Measurements from ENCODE around the gene IGSF11. TPM values are rescaled to one million over a fixed set of nuclear protein-coding genes. Genes with fewer than 3 reads are reported as not detected.

Gene IGSF11
- total and polyA plus RNA-seq, 9 of the 15 experiments (the other 6 are each of a cell fraction or from before 2014, with no cell fraction given): 1.2 to 2.8 (median 1.7) TPM

DNA sequence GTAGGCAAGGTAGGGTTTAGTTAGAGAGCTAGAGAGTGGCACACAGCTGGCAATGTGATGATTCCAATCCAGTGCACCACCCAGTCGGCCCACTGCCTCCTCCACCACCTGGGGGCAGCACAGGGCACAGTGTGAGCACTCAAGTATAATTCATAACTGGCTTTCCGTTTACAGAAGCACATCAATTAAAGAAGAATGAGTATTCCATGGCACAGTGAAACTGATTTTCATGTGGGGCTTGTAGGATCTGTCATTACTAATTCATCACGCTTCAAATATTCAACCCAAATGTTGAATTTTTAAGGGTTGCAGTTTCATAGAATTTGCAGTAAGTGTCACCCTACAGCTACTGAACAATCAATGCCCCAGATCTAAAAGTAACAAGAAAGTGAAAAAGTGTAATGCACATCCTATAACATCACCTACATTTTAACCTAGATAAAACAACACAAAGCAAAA, 149.9 kb downstream of the IGSF11 start (continued):
- TF ChIP-seq ZNF324 (CRISPR knock-in tag; IDR thresholded peaks at IDR 0.05): no peak
- no peak for TF ChIP-seq LCOR (CRISPR knock-in tag; IDR thresholded peaks at IDR 0.05)
- TF ChIP-seq MIER1 (IDR thresholded peaks at IDR 0.05; ENCODE audit: low read depth): no peak

DNA sequence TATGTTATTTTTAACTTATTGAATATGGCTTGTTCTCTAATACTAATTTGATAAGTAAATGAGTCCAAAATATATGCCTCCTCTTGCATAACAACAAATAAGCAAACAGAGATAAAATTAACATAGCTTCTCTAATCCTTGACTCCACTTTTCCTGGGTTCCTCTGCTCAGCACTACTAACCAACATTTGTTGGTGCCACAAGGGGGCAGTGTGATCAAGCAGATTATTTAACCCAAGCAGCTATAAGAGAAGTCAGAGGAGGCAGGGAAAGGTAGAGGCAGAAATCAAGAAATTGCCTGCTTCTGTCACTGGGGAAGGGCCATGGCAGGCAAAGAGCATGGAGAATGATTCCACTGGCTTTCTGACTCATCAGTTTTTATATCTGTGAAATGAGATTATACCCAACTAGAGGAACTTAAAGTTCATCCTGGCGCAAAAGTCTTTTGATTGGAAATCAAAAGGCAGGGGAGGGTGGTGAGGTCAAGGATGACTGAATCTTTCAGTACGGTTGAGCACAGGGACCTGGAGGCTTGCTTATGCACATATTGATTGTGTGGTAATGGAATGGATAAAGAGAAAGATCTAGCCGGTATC, 152.2 kb downstream of the IGSF11 start:
- Histone ChIP-seq H3K4me1 (replicated peaks in 1 of 2; ENCODE audit: control insufficient read depth in 2 of 2, insufficient read depth in 2 of 2, low read length in 2 of 2) (no peaks in the 10 kb centered on the region), H3K9ac (ENCODE audit: insufficient read depth in 1 of 2, low read depth in 2 of 2, low read length in 2 of 2) (no peak overlapping the region), H3K36me3 (ENCODE audit: control insufficient read depth, insufficient read depth, low read length) (no peaks in the 10 kb centered on the region), H3K4me2 (ENCODE audit: insufficient read depth, low read length) (no peak overlapping the region), H4K20me1 (replicated peaks; ENCODE audit: control insufficient read depth, insufficient read depth, low read length) (no peaks in the 10 kb centered on the region), H3K4me3 (no peak overlapping the region), H3K27me3 (ENCODE audit: control insufficient read depth in 2 of 2, insufficient read depth in 2 of 2, low read length in 2 of 2) (no peaks in the 10 kb centered on the region), H3K79me2 (ENCODE audit: control insufficient read depth, insufficient read depth, low read length) (no peaks in the 10 kb centered on the region), H3K9me3 (replicated peaks; ENCODE audit: control insufficient read depth, insufficient read depth, low read depth, low read length) (no peaks in the 10 kb centered on the region), H2AFZ (ENCODE audit: low read depth, low read length) (no peak overlapping the region), H3K27ac (ENCODE audit: extremely low read depth, low read depth, low read length) (no peak overlapping the region), H3K9me1 (ENCODE audit: control insufficient read depth, insufficient read depth, low read length) (no peaks in the 10 kb centered on the region)
- 40% methylated on average over 3 of the region's 3 CpGs for WGBS (ENCODE audit: insufficient coverage, low coverage, missing lambda C conversion rate)
- peak; percentile 27 to 70 (median 40) for DNase-seq (ENCODE audit: extremely low read depth in 1 of 4, low spot score in 3 of 4)
- in situ Hi-C loops (cut with MboI): loop anchor here (5.0 to 25.0 kb wide), 4 partner anchors 210 to 805 kb away; partner anchors contain the start of genes B4GALT4 and COX17
- CTCF ChIA-PET (ENCODE audit: low intra/inter-chr PET ratio): interaction anchor here (0.6 to 6.6 kb wide), 5 partner anchors 153 to 506 kb away, joined by 3 to 83 read pairs (median 7); partner anchors contain the start of genes B4GALT4 and IGSF11
- no TSS peak for BruUV-seq (replicated peaks)
- peak; percentile 81 for FAIRE-seq
- intact Hi-C loops (cut with micrococcal nuclease): loop anchor here (1.0 to 10.0 kb wide), 4 partner anchors 216 to 802 kb away; partner anchors contain the start of gene B4GALT4
- peak; percentile 91 for ATAC-seq
- POLR2A ChIA-PET: interaction anchor here (0.6 to 1.1 kb wide), 2 partner anchors 9 to 246 kb away, joined by 3 read pairs; no protein-coding TSS in a partner anchor
- TF ChIP-seq SMC3 (conservative IDR thresholded peaks at IDR 0.05; ENCODE audit: insufficient read depth, low read depth, low read length) (peak; percentile 62), CTCF (IDR thresholded peaks at IDR 0.05 in 2 of 3, conservative IDR thresholded peaks at IDR 0.05 in 1 of 3; ENCODE audit: insufficient read depth in 2 of 3, low read depth in 1 of 3, low read length in 3 of 3) (peak; percentile 52 to 68 (median 63)), NFATC3 (IDR thresholded peaks at IDR 0.05) (no peak), REST (IDR thresholded peaks at IDR 0.05; ENCODE audit: borderline replicate concordance) (peak; percentile 55; the same call in 1 of the 2 replicates), REST (CRISPR knock-in tag; IDR thresholded peaks at IDR 0.05; ENCODE audit: low read depth) (no peak)
